Activated B cell treated with CpG ODN at 0.5 μM for 24 hours (primary cell): ENCODE measurements around the gene SLX9. TPM values are rescaled to one million over a fixed set of nuclear protein-coding genes. Genes with fewer than 3 reads are reported as not detected.

Experiments used
- ATAC-seq: fragments of 200-7000 bp; cut with Tn5 transposase; one replicate; pipeline ENCODE4 v1.10.0; 2021; ENCODE audit warnings: low read depth, mild to moderate bottlenecking, moderate library complexity
- CTCF ChIA-PET: fragments of 350-600 bp; sonication (Branson Sonifier 250); formaldehyde crosslinking; loops from one replicate; lab custom pipeline; 2021; ENCODE audit warnings: antibody characterized with exemption; lab: Charles Lee
- POLR2A ChIA-PET: fragments of 350-600 bp; sonication (Branson Sonifier 250); formaldehyde crosslinking; loops from one replicate; lab custom pipeline; 2021; ENCODE audit warnings: antibody characterized with exemption; lab: Charles Lee
- DNase-seq: peaks from one replicate; pipeline ENCODE4 v3.0.0; 2022
- H3K27ac Mint-ChIP-seq: one replicate; pipeline ENCODE4 v1.8.0; 2020; ENCODE audit warnings: mixed read lengths
- H3K27me3 Mint-ChIP-seq: one replicate; pipeline ENCODE4 v1.8.0; 2021; ENCODE audit warnings: mixed read lengths
- H3K36me3 Mint-ChIP-seq: one replicate; pipeline ENCODE4 v1.8.0; 2021; ENCODE audit warnings: low read depth, mixed read lengths
- H3K4me1 Mint-ChIP-seq: one replicate; pipeline ENCODE4 v1.8.0; 2021; ENCODE audit warnings: mixed read lengths
- H3K4me3 Mint-ChIP-seq: one replicate; pipeline ENCODE4 v1.8.0; 2020; ENCODE audit warnings: mild to moderate bottlenecking, mixed read lengths
- H3K9me3 Mint-ChIP-seq: one replicate; pipeline ENCODE4 v1.8.0; 2020; ENCODE audit warnings: mixed read lengths
- intact Hi-C: fragments of 100-400 bp; cut with micrococcal nuclease; formaldehyde crosslinking; loops from one replicate; pipeline ENCODE4 v1.15.1; 2024
- total RNA-seq: library from RNA; stranded (reverse); gene quantifications from 2 replicates; pipeline ENCODE4 v1.2.3, GENCODE V29; 2022
- TF ChIP-seq, protein P1 (sequence below): fragments of 200-600 bp; IDR thresholded peaks from one replicate; pipeline ENCODE4 v1.8.0; 2022; ENCODE audit warnings: antibody characterized with exemption, mild to moderate bottlenecking

SLX9 gene
- total RNA-seq, 1 donor from 2014 or later: 26.0 TPM

DNA sequence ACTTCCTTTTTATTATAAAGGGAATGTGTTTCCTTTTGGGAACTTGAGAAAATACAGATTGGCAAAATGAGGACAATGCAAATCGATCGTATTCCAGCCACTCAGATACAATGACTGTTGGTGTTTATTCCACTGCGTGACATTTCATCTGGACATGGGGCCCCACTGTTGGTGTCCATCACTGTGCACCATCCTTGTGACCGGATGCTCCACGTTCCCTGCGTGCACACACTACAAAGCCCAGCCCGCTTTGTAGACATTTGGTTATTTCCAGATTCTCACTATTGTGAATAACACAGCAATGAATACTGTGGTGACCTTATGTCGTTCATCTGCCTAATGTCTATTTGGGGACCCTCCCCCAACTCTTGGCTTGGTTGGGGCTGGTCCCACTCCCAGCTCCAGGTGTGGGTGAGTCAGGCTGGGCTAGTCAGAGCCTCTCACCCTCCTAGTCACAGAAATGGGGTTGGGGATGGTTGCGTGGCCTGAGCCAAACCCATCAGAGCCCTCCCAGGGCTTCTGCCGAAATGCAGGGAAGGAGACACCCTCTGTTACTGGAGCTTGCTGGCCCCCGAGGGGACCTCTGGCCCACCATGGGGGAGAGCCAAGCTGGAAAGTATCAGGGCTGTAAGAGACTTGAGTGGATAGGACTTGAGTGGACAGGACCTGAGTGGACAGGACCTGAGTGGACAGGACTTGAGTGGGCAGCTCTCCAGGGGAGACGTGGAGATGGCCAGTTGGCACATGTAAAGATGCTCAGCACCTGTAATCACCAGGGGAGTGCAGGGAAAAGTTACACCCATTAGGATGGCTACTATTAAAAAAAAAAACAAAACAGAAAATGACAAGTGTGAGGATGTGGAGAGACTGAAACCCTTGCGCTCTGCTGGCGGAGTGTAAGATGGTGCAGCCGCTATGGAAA, 77.5 kb downstream of the SLX9 start:
- CTCF ChIA-PET: no interaction called here
- no peak for DNase-seq
- intact Hi-C loops: loop anchor here (10.0 kb wide), 1 partner anchor 108 kb away; no protein-coding TSS in a partner anchor
- Mint-ChIP-seq H3K9me3 (no peaks in the 10 kb centered on the region), H3K27me3 (peaks cover 41% of the 10 kb centered on the region), H3K4me3 (peak overlapping the region; percentile 75), H3K27ac (no peak overlapping the region), H3K4me1 (peaks cover 11% of the 10 kb centered on the region), H3K36me3 (no peaks in the 10 kb centered on the region)
- ATAC-seq: no peak
- TF ChIP-seq, protein P1, sequence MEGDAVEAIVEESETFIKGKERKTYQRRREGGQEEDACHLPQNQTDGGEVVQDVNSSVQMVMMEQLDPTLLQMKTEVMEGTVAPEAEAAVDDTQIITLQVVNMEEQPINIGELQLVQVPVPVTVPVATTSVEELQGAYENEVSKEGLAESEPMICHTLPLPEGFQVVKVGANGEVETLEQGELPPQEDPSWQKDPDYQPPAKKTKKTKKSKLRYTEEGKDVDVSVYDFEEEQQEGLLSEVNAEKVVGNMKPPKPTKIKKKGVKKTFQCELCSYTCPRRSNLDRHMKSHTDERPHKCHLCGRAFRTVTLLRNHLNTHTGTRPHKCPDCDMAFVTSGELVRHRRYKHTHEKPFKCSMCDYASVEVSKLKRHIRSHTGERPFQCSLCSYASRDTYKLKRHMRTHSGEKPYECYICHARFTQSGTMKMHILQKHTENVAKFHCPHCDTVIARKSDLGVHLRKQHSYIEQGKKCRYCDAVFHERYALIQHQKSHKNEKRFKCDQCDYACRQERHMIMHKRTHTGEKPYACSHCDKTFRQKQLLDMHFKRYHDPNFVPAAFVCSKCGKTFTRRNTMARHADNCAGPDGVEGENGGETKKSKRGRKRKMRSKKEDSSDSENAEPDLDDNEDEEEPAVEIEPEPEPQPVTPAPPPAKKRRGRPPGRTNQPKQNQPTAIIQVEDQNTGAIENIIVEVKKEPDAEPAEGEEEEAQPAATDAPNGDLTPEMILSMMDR: no peak
- POLR2A ChIA-PET: no interaction called here

DNA sequence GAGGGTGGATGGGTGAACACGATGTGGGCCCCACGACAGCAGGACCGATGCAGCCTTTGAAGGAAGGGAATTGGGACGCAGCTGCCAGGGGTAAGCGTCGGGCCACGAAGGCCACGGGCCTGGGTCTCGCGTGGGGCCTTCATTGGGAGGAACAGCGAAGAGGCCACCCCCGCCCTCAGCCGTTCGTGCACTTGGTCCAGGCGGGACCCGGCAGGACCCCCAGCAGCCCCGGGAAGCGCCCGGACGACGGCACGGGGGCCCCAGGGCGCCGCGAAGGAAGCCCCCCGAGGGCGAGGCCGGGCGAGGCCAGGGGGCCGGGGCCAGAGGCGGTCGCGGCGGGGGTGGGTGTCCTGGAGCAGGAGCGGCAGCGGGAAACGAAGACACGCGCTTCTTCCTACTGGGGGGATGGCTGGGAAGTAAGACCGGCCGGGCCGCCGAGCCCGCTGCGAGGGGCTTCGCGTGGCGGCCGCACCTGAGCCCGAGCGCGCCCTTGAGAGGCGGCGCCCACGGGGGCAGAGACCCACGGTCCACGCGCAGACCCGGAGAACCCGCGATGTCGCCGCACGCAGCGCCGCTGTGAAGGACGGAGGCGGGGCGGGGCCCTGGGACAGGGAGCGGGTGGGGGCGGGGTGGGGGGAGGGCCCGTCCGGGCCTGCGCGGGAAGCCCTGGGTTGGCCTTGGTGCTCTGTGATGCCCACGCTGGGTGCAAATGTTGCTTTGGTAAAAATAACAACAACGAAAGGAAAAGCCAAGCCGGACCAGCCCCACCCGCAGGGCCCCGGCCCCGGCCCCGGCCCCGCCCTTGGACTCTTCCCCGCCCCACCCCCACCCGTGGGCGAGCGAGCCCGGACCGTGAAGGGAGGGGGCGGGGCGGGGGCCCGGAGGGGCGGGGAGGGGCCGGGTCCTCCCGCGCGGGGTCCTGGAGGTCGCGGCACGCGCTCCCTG, 78.6 kb downstream of the SLX9 start:
- TF ChIP-seq, protein P1: no peak

DNA sequence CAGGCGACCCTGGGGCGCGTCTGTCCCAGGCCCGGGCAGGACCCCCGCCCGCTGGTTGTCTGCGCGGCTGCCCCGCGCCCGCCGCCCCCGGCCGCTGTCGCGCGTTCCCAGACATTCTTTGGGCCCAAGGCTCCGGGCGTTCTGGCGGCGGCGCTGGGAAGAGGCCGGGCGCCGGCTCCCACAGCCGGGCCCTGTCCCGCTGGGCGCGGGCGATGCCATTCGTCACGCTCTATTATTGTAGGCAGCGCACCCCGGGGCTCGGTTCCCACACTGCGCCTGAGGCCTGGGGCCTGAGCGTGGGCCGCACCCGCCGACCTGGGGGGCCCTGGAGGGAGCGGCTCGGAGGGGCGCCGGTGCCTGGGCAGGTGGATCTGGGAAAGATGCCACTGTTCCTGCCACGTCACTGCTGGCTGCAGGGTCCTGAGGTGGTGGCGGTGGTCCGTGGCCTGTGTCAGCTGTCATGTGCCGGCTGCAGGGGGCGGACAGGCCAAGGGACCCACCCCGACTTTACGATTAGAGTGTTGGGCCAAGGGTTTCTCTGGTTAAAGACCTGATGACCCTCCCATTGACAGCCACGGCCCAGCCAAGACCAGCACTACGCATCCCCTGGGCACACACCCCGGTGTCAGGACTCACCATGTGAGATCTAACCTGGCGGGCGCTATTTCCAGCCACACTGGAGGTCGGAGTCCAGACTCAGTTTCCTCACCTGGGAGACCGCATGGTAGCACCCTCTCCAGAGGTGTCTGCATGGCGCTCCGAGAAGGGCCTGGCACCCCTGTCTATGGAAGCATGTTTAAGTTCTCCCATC, 79.5 kb downstream of the SLX9 start:
- ChIA-PET POLR2A (no interaction called here), CTCF (no interaction called here)
- Mint-ChIP-seq H3K27me3 (peaks cover 37% of the 10 kb centered on the region), H3K36me3 (peaks cover 3% of the 10 kb centered on the region), H3K4me3 (peak overlapping the region; percentile 38), H3K27ac (no peak overlapping the region), H3K4me1 (peaks cover 11% of the 10 kb centered on the region), H3K9me3 (peaks cover 6% of the 10 kb centered on the region)
- ATAC-seq (no peak), DNase-seq (no peak)
- intact Hi-C loops: loop anchor here (10.0 kb wide), 1 partner anchor 106 kb away; no protein-coding TSS in a partner anchor
- TF ChIP-seq, protein P1: no peak

More for the DNA sequence above, 78.6 kb downstream of the SLX9 start:
- DNase-seq (no peak), ATAC-seq (peak; percentile 25)
- no peak overlapping the region for H3K27ac Mint-ChIP-seq
- CTCF ChIA-PET: no interaction called here
- H3K36me3 Mint-ChIP-seq: no peaks in the 10 kb centered on the region
- intact Hi-C loops: loop anchor here (10.0 kb wide), 1 partner anchor 106 kb away; no protein-coding TSS in a partner anchor
- peak overlapping the region; percentile 75 for H3K4me3 Mint-ChIP-seq
- H3K4me1 Mint-ChIP-seq: peaks cover 11% of the 10 kb centered on the region
- peaks cover 38% of the 10 kb centered on the region for H3K27me3 Mint-ChIP-seq
- POLR2A ChIA-PET: no interaction called here
- peaks cover under 1% of the 10 kb centered on the region for H3K9me3 Mint-ChIP-seq

DNA sequence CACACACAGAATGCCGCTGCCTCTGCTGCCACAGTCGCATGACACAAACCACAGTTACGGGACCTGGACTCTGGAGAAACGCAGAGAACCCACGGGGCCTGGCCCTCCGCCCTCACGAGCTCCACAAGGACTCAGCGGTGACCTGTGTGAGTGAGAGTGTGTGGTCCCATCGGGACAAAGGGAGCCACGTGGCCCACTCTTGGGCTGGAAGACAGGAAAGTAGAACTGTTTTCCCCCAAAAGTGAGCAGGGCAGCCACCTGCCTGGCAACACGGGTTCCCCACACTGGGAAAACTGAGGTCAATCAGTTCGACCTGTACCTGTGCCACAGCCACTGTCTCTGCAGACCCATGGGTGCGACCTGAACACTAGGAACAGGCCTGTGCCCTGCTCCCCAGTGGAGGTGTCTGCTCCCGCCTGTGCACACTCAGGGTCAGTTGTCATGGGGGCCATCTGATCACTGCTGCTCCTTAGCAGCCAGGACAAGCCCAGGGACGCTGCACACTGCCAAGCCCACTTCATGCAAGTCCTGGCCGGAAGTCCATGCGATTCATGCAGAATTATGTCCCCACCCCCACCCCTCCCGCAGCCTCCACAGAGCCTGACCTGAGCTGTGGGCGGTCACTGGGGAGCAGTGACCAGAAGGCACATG, 80.2 kb downstream of the SLX9 start:
- CTCF ChIA-PET: no interaction called here
- DNase-seq (no peak), ATAC-seq (no peak)
- Mint-ChIP-seq H3K27ac (peak overlapping the region; percentile 5), H3K36me3 (peaks cover 3% of the 10 kb centered on the region), H3K4me3 (peak overlapping the region; percentile 38), H3K9me3 (peaks cover 11% of the 10 kb centered on the region), H3K4me1 (peaks cover 11% of the 10 kb centered on the region), H3K27me3 (peaks cover 33% of the 10 kb centered on the region)
- POLR2A ChIA-PET: no interaction called here
- intact Hi-C loops: loop anchor here (10.0 kb wide), 1 partner anchor 105 kb away; no protein-coding TSS in a partner anchor
- TF ChIP-seq, protein P1: no peak
